Retinal pigment epithelial cell (primary cell): Measurements from ENCODE around the gene CACNA1F.

Experiments used
- DNase-seq: peaks from one replicate; pipeline ENCODE4 v3.0.0-alpha.2; 2010; ENCODE audit warnings: low read depth
- H3K4me3 ChIP-seq: 2 replicates; pipeline ENCODE4 v1.5.1; 2011; ENCODE audit warnings: mild to moderate bottlenecking, low read length, control low read depth, moderate library complexity
- CTCF ChIP-seq: conservative IDR thresholded peaks from 2 replicates; pipeline ENCODE4 v1.5.1; 2011; ENCODE audit warnings: low read depth, low read length, control low read depth, inconsistent platforms

Gene CACNA1F

GRCh38 chrX:49257846-49258748, 25.0 kb upstream of the CACNA1F start:
- no peak for DNase-seq
- H3K4me3 ChIP-seq, result no peak overlapping the region
- TF ChIP-seq CTCF, result no peak

GRCh38 chrX:49257074-49257790, 24.1 kb upstream of the CACNA1F start:
- no peak for DNase-seq
- TF ChIP-seq CTCF, result no peak
- no peak overlapping the region for H3K4me3 ChIP-seq

- no peak overlapping the region for H3K4me3 ChIP-seq
- no peak for DNase-seq
- TF ChIP-seq CTCF, result no peak
Observed at GRCh38 chrX:49256268-49256995, 23.3 kb upstream of the CACNA1F start.

- no peak overlapping the region for H3K4me3 ChIP-seq
- no peak for DNase-seq
- TF ChIP-seq CTCF, result no peak
Observed at GRCh38 chrX:49254639-49255038, 21.5 kb upstream of the CACNA1F start.

GRCh38 chrX:49251325-49251724, 18.2 kb upstream of the CACNA1F start:
- DNase-seq, result no peak
- TF ChIP-seq CTCF, result no peak
- H3K4me3 ChIP-seq, result no peak overlapping the region

GRCh38 chrX:49250578-49250977, 17.4 kb upstream of the CACNA1F start:
- TF ChIP-seq CTCF, result no peak
- no peak for DNase-seq

More at GRCh38 chrX:49250578-49250977, 17.4 kb upstream of the CACNA1F start:
- H3K4me3 ChIP-seq, result no peak overlapping the region
